GM12878 (cell line): ENCODE results near the gene TOMM40L. TPM values are rescaled to one million over a fixed set of nuclear protein-coding genes. Genes with fewer than 3 reads are reported as not detected.

Source experiments
- ATAC-seq: fragments of 200-7000 bp; cut with Tn5 transposase; 3 replicates; pipeline ENCODE4 v1.9.1; 2020; ENCODE audit warnings: mild to moderate bottlenecking, moderate library complexity
- BruUV-seq: library from RNA; stranded (reverse); fragments of 400-500 nt; replicated peaks from 2 replicates; lab custom pipeline; 2021; lab: Mats Ljungman, UMichigan
- CTCF ChIA-PET: fragments of 300-600 bp; sonication (Branson Sonifier 250); formaldehyde crosslinking; extraction: SDS; loops from one replicate; lab custom pipeline; 2021; ENCODE audit warnings: inconsistent platforms; lab: Yijun Ruan, JAX
- POLR2A ChIA-PET: fragments of 350-600 bp; formaldehyde crosslinking; extraction: SDS; loops from one replicate; lab custom pipeline; 2021; ENCODE audit warnings: inconsistent platforms; lab: Charles Lee
- RAD21 ChIA-PET: fragments of 300-600 bp; sonication (Branson Sonifier 250); formaldehyde crosslinking; loops from one replicate; lab custom pipeline; 2023; ENCODE audit warnings: antibody characterized with exemption; ENCODE audit not compliant: unreplicated experiment; lab: Charles Lee
- SMC1A ChIA-PET: fragments of 300-600 bp; sonication (Branson Sonifier 250); formaldehyde crosslinking; loops from one replicate; lab custom pipeline; 2023; ENCODE audit not compliant: unreplicated experiment, uncharacterized antibody; lab: Charles Lee
- DNase-seq: peaks from one replicate; pipeline ENCODE4 v3.0.0-alpha.2; 2011; ENCODE audit warnings: low read depth, low spot score
- FAIRE-seq: peaks from 3 replicates; lab custom pipeline; 2011; peaks lifted over from hg19 to GRCh38; lab: Jason Lieb, UNC
- H2AFZ ChIP-seq: 2 replicates; pipeline ENCODE4 v1.6.0; 2011; ENCODE audit warnings: low read depth, low read length, control low read depth; ENCODE audit not compliant: control insufficient read depth
- H3K27ac ChIP-seq: 2 replicates; pipeline ENCODE4 v1.5.1; 2011; ENCODE audit warnings: control low read depth; ENCODE audit not compliant: control insufficient read depth, insufficient read depth
- H3K27me3 ChIP-seq, 2 experiments: replicated peaks in 1 of 2; 2 replicates each; pipeline versions ENCODE4 v1.6.0 to v1.6.1; 2011; ENCODE audit warnings: low read length in 1 of 2; ENCODE audit not compliant: control insufficient read depth in 2 of 2, insufficient read depth in 2 of 2
- H3K36me3 ChIP-seq, 2 experiments: 2 replicates each; pipeline ENCODE4 v1.5.1; 2011; ENCODE audit warnings: low read length in 1 of 2; ENCODE audit not compliant: control insufficient read depth in 2 of 2, insufficient read depth in 2 of 2
- H3K4me1 ChIP-seq: 2 replicates; pipeline ENCODE4 v1.6.1; 2011; ENCODE audit warnings: mild to moderate bottlenecking, low read length, moderate library complexity, mixed read lengths; ENCODE audit not compliant: control insufficient read depth, insufficient read depth
- H3K4me2 ChIP-seq: 2 replicates; pipeline ENCODE4 v1.6.0; 2011; ENCODE audit warnings: control low read depth; ENCODE audit not compliant: control insufficient read depth, insufficient read depth
- H3K4me3 ChIP-seq: fragments of 200-600 bp; sonication (generic); 2 replicates; pipeline ENCODE4 v1.5.1; 2016
- H3K79me2 ChIP-seq: 2 replicates; pipeline ENCODE4 v1.6.0; 2011; ENCODE audit warnings: low read length; ENCODE audit not compliant: control insufficient read depth, insufficient read depth
- H3K9ac ChIP-seq: 2 replicates; pipeline ENCODE4 v1.8.0; 2011; ENCODE audit warnings: low read length, control low read depth, mixed read lengths; ENCODE audit not compliant: control insufficient read depth, insufficient read depth
- H3K9me3 ChIP-seq: replicated peaks from 3 replicates; pipeline ENCODE4 v1.5.1; 2011; ENCODE audit warnings: mild to moderate bottlenecking, low read length; ENCODE audit not compliant: control insufficient read depth, insufficient read depth
- H4K20me1 ChIP-seq: 2 replicates; pipeline ENCODE4 v1.6.0; 2011; ENCODE audit not compliant: control insufficient read depth, insufficient read depth
- BACH1 ChIP-seq: fragments of 450-650 bp; IDR thresholded peaks from 2 replicates; pipeline ENCODE4 v1.6.1; 2017; ENCODE audit warnings: mild to moderate bottlenecking, borderline replicate concordance
- CEBPB ChIP-seq, 2 experiments: fragments of 150-350 bp in 1 of 2; IDR thresholded peaks; 2 replicates each; pipeline ENCODE4 v1.6.1; 2012 to 2014; ENCODE audit warnings: low read depth in 2 of 2, low read length in 2 of 2, borderline replicate concordance in 1 of 2, inconsistent platforms in 1 of 2
- EED ChIP-seq: sonication (generic); IDR thresholded peaks from 2 replicates; pipeline ENCODE4 v1.6.1; 2016; ENCODE audit warnings: antibody characterized with exemption, low read depth
- EGR1 ChIP-seq, 2 experiments: IDR thresholded peaks; 1 replicate in 1 of 2; 2 replicates in 1 of 2; pipeline ENCODE4 v1.6.1; 2011 to 2012; ENCODE audit warnings: low read depth in 2 of 2, low read length in 2 of 2, borderline replicate concordance in 1 of 2, mild to moderate bottlenecking in 1 of 2, moderate library complexity in 1 of 2
- ETV6 ChIP-seq, 2 experiments: fragments of 450-650 bp in 1 of 2; IDR thresholded peaks in 1 of 2; conservative IDR thresholded peaks in 1 of 2; 2 replicates each; pipeline ENCODE4 v1.6.1; 2014; ENCODE audit warnings: antibody characterized with exemption in 1 of 2, borderline replicate concordance in 1 of 2, low read depth in 1 of 2, mild to moderate bottlenecking in 1 of 2, moderate library complexity in 1 of 2
- MEF2A ChIP-seq: IDR thresholded peaks from 2 replicates; pipeline ENCODE4 v1.6.1; 2011; ENCODE audit warnings: low read depth, mild to moderate bottlenecking, low read length, moderate library complexity; ENCODE audit not compliant: insufficient read depth
- PAX5 ChIP-seq: IDR thresholded peaks from 2 replicates; pipeline ENCODE4 v1.6.1; 2011; ENCODE audit warnings: low read depth, low read length, borderline replicate concordance
- POLR2A ChIP-seq: IDR thresholded peaks from 2 replicates; pipeline ENCODE4 v1.6.1; 2011; ENCODE audit warnings: low read depth, mild to moderate bottlenecking, low read length
- RAD51 ChIP-seq: fragments of 450-650 bp; IDR thresholded peaks from 2 replicates; pipeline ENCODE4 v1.6.1; 2016; ENCODE audit warnings: moderate library complexity, mild to moderate bottlenecking, inconsistent platforms
- SKIL ChIP-seq: fragments of 450-650 bp; IDR thresholded peaks from 2 replicates; pipeline ENCODE4 v1.6.1; 2017; ENCODE audit warnings: mild to moderate bottlenecking, low read depth, inconsistent platforms; ENCODE audit not compliant: poor library complexity, severe bottlenecking
- SP1 ChIP-seq: IDR thresholded peaks from one replicate; pipeline ENCODE4 v1.6.1; 2011; ENCODE audit warnings: low read depth, low read length
- STAT1 ChIP-seq: fragments of 450-650 bp; conservative IDR thresholded peaks from 2 replicates; pipeline ENCODE4 v1.6.1; 2014; ENCODE audit warnings: antibody characterized with exemption, mild to moderate bottlenecking
- SUPT20H ChIP-seq: IDR thresholded peaks from 2 replicates; pipeline ENCODE4 v1.6.1; 2011; ENCODE audit warnings: low read depth, mild to moderate bottlenecking, low read length, moderate library complexity, borderline replicate concordance; ENCODE audit not compliant: control insufficient read depth
- TARDBP ChIP-seq: IDR thresholded peaks from 2 replicates; pipeline ENCODE4 v1.6.1; 2016; ENCODE audit warnings: borderline replicate concordance
- TBL1XR1 ChIP-seq: IDR thresholded peaks from 2 replicates; pipeline ENCODE4 v1.6.1; 2012; ENCODE audit warnings: low read depth, low read length, improper control_type of control experiment
- TCF7 ChIP-seq: IDR thresholded peaks from 2 replicates; pipeline ENCODE4 v1.6.1; 2014; ENCODE audit warnings: antibody characterized with exemption, borderline replicate concordance
- ZBTB4 ChIP-seq: fragments of 450-650 bp; formaldehyde crosslinking; IDR thresholded peaks from 2 replicates; pipeline ENCODE4 v1.4.0; 2022; ENCODE audit warnings: mild to moderate bottlenecking, moderate library complexity
- ZNF207 ChIP-seq: fragments of 450-650 bp; IDR thresholded peaks from 2 replicates; pipeline ENCODE4 v1.6.1; 2014; ENCODE audit warnings: antibody characterized with exemption, mild to moderate bottlenecking, borderline replicate concordance
- ZNF217 ChIP-seq: fragments of 450-650 bp; IDR thresholded peaks from 2 replicates; pipeline ENCODE4 v1.6.1; 2017; ENCODE audit warnings: antibody characterized with exemption, mild to moderate bottlenecking
- ZNF24 ChIP-seq: fragments of 450-650 bp; IDR thresholded peaks from 2 replicates; pipeline ENCODE4 v1.6.1; 2017; ENCODE audit warnings: antibody characterized with exemption, mild to moderate bottlenecking
- WGBS: methylation state at CpG from one replicate; pipeline ENCODE4 v1.1.6; 2016; ENCODE audit warnings: low lambda C conversion rate; ENCODE audit not compliant: insufficient replicate concordance, insufficient coverage; ENCODE audit errors: missing lambda C conversion rate; 5-methylcytosine and 5-hydroxymethylcytosine counted together
- in situ Hi-C: fragments of 300-500 bp; cut with MboI; formaldehyde crosslinking; loops from 9 replicates; pipeline ENCODE4 v1.14.3; 2018; ENCODE audit warnings: mixed read lengths
- intact Hi-C: fragments of 100-400 bp; cut with micrococcal nuclease; formaldehyde crosslinking; loops from one replicate; pipeline ENCODE4 v1.14.2; 2022; ENCODE audit not compliant: unreplicated experiment
- polyA plus RNA-seq, 11 experiments: library from polyadenylated mRNA; depleted of rRNA in 4 of 11; unstranded in 6 of 11; stranded (reverse) in 5 of 11; fragments of >200 nt; fragmentation: Nextera tagmentation in 4 of 11; fragmentation: Illumina TruSeq in 1 of 11; extraction: Ambion mirVana in 4 of 11; extraction: Trizol in 1 of 11; gene quantifications; 1 replicate in 1 of 11; 2 replicates in 10 of 11; pipeline versions ENCODE4 v1.2.1 to v1.2.3, GENCODE V29; 2011 to 2016; ENCODE audit warnings: inconsistent platforms in 2 of 11, missing spikeins in 2 of 11, low read depth in 1 of 11
- total RNA-seq, 4 experiments: library from RNA; depleted of rRNA in 3 of 4; stranded (reverse); fragments of >200 nt in 3 of 4; fragmentation: Illumina TruSeq in 1 of 4; extraction: Trizol in 1 of 4; gene quantifications; 2 replicates each; pipeline versions ENCODE4 v1.2.1 to v1.2.3, GENCODE V29; 2013 to 2021

Gene TOMM40L
- total and polyA plus RNA-seq, 10 of the 15 experiments (the other 5 are each of a cell fraction or from before 2014, with no cell fraction given), result 5.9 to 21.6 (median 15.7) TPM

- intact Hi-C loops, result no loop called here
- no TSS peak for BruUV-seq
- H3K4me1 ChIP-seq, result peaks cover 57% of the 10 kb centered on the region
- ChIA-PET POLR2A (interaction anchor here (0.6 to 1.5 kb wide), 8 partner anchors 16 to 556 kb away, joined by 3 to 8 read pairs (median 4); partner anchors contain the start of genes NDUFS2 and PPOX), SMC1A (interaction anchor here (0.6 to 3.0 kb wide), 7 partner anchors 9 to 1996 kb away, joined by 3 to 19 read pairs (median 10); partner anchors contain the start of genes NDUFS2, PPOX and TOMM40L), CTCF (interaction anchor here (1.0 to 4.5 kb wide), 7 partner anchors 10 to 196 kb away, joined by 3 to 30 read pairs (median 4); partner anchors contain the start of genes NDUFS2, PPOX and TOMM40L), RAD21 (interaction anchor here (0.7 to 2.4 kb wide), 5 partner anchors 17 to 117 kb away, joined by 3 to 13 read pairs (median 7); partner anchors contain the start of genes NDUFS2, PPOX and TOMM40L)
- peak overlapping the region; percentile 90 for H3K4me2 ChIP-seq
- no peaks in the 10 kb centered on the region for H3K27me3 ChIP-seq
- no peaks in the 10 kb centered on the region for H3K9me3 ChIP-seq
- peaks cover 14% of the 10 kb centered on the region for H3K79me2 ChIP-seq
- FAIRE-seq, result peak; percentile 91
- peak overlapping the region; percentile 59 for H3K9ac ChIP-seq
- peak; percentile 98 for DNase-seq
- H3K27ac ChIP-seq, result peak overlapping the region; percentile 97
- 0% methylated on average over 3 of the region's 3 CpGs for WGBS
- peak; percentile 84 for ATAC-seq
- no peaks in the 10 kb centered on the region for H4K20me1 ChIP-seq
- H3K4me3 ChIP-seq, result no peak overlapping the region
- H3K36me3 ChIP-seq, result no peaks in the 10 kb centered on the region
- no peak overlapping the region for H2AFZ ChIP-seq
- in situ Hi-C loops, result no loop called here
- TF ChIP-seq EED (peak; percentile 80), SKIL (peak; percentile 19), ETV6 (conservative IDR thresholded peaks at IDR 0.05 in 1 of 2, IDR thresholded peaks at IDR 0.05 in 1 of 2; ENCODE audit: borderline replicate concordance in 1 of 2, low read depth in 1 of 2) (peak in 1 of 2 experiments; percentile 75; a peak in 2 of 4 replicates), TARDBP (no peak), PAX5 (peak; percentile 65; the same call in 1 of the 2 replicates), POLR2A (peak; percentile 42; the same call in 1 of the 2 replicates), ZBTB4 (CRISPR knock-in tag) (no peak), ZNF217 (no peak), RAD51 (peak; percentile 59; the same call in 1 of the 2 replicates), EGR1 (IDR thresholded peaks at IDR 0.05; ENCODE audit: borderline replicate concordance in 1 of 2, low read depth in 2 of 2, low read length in 2 of 2) (peak in 1 of 2 experiments; percentile 65; a peak in 2 of 3 replicates), CEBPB (IDR thresholded peaks at IDR 0.05; ENCODE audit: borderline replicate concordance in 1 of 2, low read depth in 2 of 2, low read length in 2 of 2) (peak in 1 of 2 experiments; percentile 46; a peak in 1 of 4 replicates), ZNF24 (no peak), TBL1XR1 (no peak), STAT1 (no peak), BACH1 (no peak), ZNF207 (no peak), TCF7 (no peak), MEF2A (peak; percentile 93), SUPT20H (no peak), SP1 (peak; percentile 69)
These were observed 40.6 kb upstream of the TOMM40L start for GRCh38 chr1:161185282-161185682.
